Body of pancreas (tissue), 4 donors: Measurements from ENCODE around the gene DCAF7.

ENCODE experiments used
- CTCF ChIP-seq, 7 experiments: fragments of 450-650 bp in 4 of 7; fragments of 200-600 bp in 3 of 7; sonication (generic) in 3 of 7; IDR thresholded peaks; one replicate each; pipeline ENCODE4 v1.5.1; 2016 to 2019; ENCODE audit warnings: antibody characterized with exemption in 7 of 7
- POLR2A ChIP-seq, 3 donors: fragments of 450-650 bp; IDR thresholded peaks; one replicate each; pipeline ENCODE4 v1.6.1; 2016; ENCODE audit warnings: antibody characterized with exemption in 3 of 3, mild to moderate bottlenecking in 2 of 3

GRCh38 chr17:63500543-63501390 is 49.5 kb upstream of the DCAF7 start:
- no peak for TF ChIP-seq CTCF (IDR thresholded peaks at IDR 0.05)
- no peak for TF ChIP-seq POLR2A (IDR thresholded peaks at IDR 0.05)
